K562 (cell line): ENCODE data around the gene BID. TPM values are rescaled to one million over a fixed set of nuclear protein-coding genes. Genes with fewer than 3 reads are reported as not detected.

Source experiments
- ATF1 ChIP-seq, 2 experiments: fragments of 450-650 bp in 1 of 2; IDR thresholded peaks; 2 replicates each; pipeline ENCODE4 v1.6.1; 2016; ENCODE audit warnings: missing compliant biosample characterization in 1 of 2, missing genetic modification characterization in 1 of 2
- CCNT2 ChIP-seq: IDR thresholded peaks from 2 replicates; pipeline ENCODE4 v1.6.1; 2011; ENCODE audit warnings: borderline replicate concordance, low read depth, mild to moderate bottlenecking, moderate library complexity, mixed read lengths, low read length; ENCODE audit not compliant: insufficient read length; ENCODE audit errors: extremely low read depth
- ELF2 ChIP-seq: fragments of 250-450 bp; sonication (Bioruptor Pico); IDR thresholded peaks from 2 replicates; pipeline ENCODE4 v1.5.0; 2021; ENCODE audit warnings: mild to moderate bottlenecking
- FOXM1 ChIP-seq, 2 experiments: fragments of 450-650 bp in 1 of 2; sonication (generic) in 1 of 2; formaldehyde crosslinking in 1 of 2; IDR thresholded peaks; 2 replicates each; pipeline versions ENCODE4 v1.6.1 to v1.9.0; 2017 to 2022; ENCODE audit warnings: low read depth in 2 of 2, mild to moderate bottlenecking in 2 of 2, missing genetic modification reagents in 1 of 2, moderate library complexity in 1 of 2
- SMAD2 ChIP-seq: fragments of 150-350 bp; IDR thresholded peaks from 2 replicates; pipeline ENCODE4 v1.6.1; 2014; ENCODE audit warnings: low read depth, mild to moderate bottlenecking, low read length
- SMAD3 ChIP-seq: fragments of 450-650 bp; formaldehyde crosslinking; conservative IDR thresholded peaks from 2 replicates; pipeline ENCODE4 v1.4.0; 2020; ENCODE audit warnings: mild to moderate bottlenecking
- SNIP1 ChIP-seq: fragments of 450-650 bp; IDR thresholded peaks from 2 replicates; pipeline ENCODE4 v1.7.1; 2017; ENCODE audit warnings: low read depth, mild to moderate bottlenecking
- SREBF1 ChIP-seq: fragments of 150-350 bp; IDR thresholded peaks from 2 replicates; pipeline ENCODE4 v1.6.1; 2014; ENCODE audit warnings: antibody characterized with exemption, low read depth, low read length, borderline replicate concordance
- XRCC3 ChIP-seq: fragments of 450-650 bp; IDR thresholded peaks from 2 replicates; pipeline ENCODE4 v1.6.1; 2017; ENCODE audit warnings: mild to moderate bottlenecking, moderate library complexity
- ZBTB1 ChIP-seq: sonication (generic); formaldehyde crosslinking; IDR thresholded peaks from 2 replicates; pipeline ENCODE4 v1.8.1; 2023; ENCODE audit warnings: missing genetic modification reagents, low read depth, mild to moderate bottlenecking, borderline replicate concordance
- ZFX ChIP-seq: sonication (generic); formaldehyde crosslinking; IDR thresholded peaks from 2 replicates; pipeline ENCODE4 v1.8.0; 2022; ENCODE audit warnings: mild to moderate bottlenecking, missing genetic modification reagents, moderate library complexity
- ZNF232 ChIP-seq: sonication (generic); formaldehyde crosslinking; IDR thresholded peaks from 2 replicates; pipeline ENCODE4 v1.8.0; 2022; ENCODE audit warnings: mild to moderate bottlenecking, missing genetic modification reagents
- ZNF75A ChIP-seq: fragments of 450-650 bp; formaldehyde crosslinking; IDR thresholded peaks from 2 replicates; pipeline ENCODE4 v1.4.0; 2020; ENCODE audit warnings: mild to moderate bottlenecking
- polyA plus RNA-seq, 8 experiments: library from polyadenylated mRNA; depleted of rRNA in 4 of 8; stranded (reverse) in 5 of 8; unstranded in 3 of 8; fragments of >200 nt; fragmentation: Nextera tagmentation in 2 of 8; fragmentation: Illumina TruSeq in 1 of 8; extraction: Ambion mirVana in 2 of 8; extraction: Trizol in 1 of 8; gene quantifications; 2 replicates each; pipeline versions ENCODE4 v1.2.1 to v1.2.3, GENCODE V29; 2011 to 2014; ENCODE audit warnings: inconsistent platforms in 1 of 8, missing spikeins in 1 of 8
- total RNA-seq, 7 experiments: library from RNA; depleted of rRNA in 6 of 7; stranded (reverse); fragments of >200 nt in 6 of 7; fragmentation: Illumina TruSeq in 2 of 7; extraction: Trizol in 2 of 7; gene quantifications; 2 replicates each; pipeline versions ENCODE4 v1.2.1 to v1.2.3, GENCODE V29; 2011 to 2021; ENCODE audit warnings: low replicate concordance in 1 of 7
- TF ChIP-seq, protein P1 (sequence below), 2 experiments: fragments of 450-650 bp; formaldehyde crosslinking in 1 of 2; IDR thresholded peaks; 2 replicates each; pipeline versions ENCODE4 v1.4.0 to v1.6.1; 2014 to 2020; ENCODE audit warnings: mild to moderate bottlenecking in 2 of 2, borderline replicate concordance in 1 of 2, low read depth in 1 of 2
- TF ChIP-seq, protein P2 (sequence below): fragments of 450-650 bp; IDR thresholded peaks from 2 replicates; pipeline ENCODE4 v1.6.1; 2018; ENCODE audit warnings: mild to moderate bottlenecking, low read depth; ENCODE audit not compliant: partially characterized antibody

The BID gene
- total and polyA plus RNA-seq, 9 of the 15 experiments (the other 6 are each of a cell fraction or from before 2014, with no cell fraction given) = 5.2 to 209 (median 63.7) TPM

DNA sequence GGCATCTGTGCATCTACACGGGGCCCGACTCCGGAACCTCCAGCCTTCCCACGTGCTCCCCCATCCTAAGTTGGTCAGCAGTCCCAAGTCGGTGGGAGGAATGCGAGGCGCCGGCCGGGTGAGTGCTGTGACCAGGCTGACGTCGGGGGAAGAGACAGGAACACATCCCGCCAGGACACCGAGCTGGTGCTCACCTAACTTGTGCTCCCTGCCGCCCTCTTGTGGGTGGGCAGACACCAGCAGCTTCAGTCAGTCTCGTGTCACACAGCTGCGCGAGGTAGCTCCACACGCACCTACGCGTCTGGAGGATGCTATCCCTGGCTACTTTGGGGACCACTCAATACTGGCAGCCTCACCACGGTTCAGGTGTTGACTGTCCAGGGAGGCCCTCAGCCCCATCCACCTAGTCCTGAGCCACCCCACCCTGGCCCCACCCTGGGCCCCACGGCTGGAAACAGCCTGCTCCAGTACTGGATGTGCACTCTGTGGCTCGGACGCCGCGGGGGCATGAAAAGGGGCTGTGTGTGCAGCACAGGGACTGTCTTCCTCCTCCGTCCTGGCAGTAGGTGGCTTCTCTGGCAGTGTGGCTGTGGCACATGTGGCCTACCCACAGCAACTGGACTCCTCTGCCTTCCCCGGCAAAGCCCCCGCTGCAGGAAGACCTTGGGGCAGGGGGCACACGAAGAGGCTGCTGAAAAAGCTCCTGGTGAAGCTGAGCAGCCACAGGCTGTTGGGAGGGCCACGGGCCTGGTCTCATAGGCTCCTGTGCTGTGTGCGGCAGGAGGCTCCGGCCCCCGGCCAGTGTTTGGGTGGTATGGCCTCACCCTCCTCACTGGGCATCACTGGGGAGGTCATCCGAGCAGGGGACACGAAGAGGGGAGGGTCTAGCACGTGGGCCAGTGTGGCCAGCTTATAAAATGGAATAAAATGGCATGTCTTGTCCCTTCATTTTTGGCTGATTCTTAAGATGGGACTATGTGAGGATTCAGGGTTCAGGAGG lies 11.2 kb upstream of the BID start (continued):
- TF ChIP-seq, protein P1, sequence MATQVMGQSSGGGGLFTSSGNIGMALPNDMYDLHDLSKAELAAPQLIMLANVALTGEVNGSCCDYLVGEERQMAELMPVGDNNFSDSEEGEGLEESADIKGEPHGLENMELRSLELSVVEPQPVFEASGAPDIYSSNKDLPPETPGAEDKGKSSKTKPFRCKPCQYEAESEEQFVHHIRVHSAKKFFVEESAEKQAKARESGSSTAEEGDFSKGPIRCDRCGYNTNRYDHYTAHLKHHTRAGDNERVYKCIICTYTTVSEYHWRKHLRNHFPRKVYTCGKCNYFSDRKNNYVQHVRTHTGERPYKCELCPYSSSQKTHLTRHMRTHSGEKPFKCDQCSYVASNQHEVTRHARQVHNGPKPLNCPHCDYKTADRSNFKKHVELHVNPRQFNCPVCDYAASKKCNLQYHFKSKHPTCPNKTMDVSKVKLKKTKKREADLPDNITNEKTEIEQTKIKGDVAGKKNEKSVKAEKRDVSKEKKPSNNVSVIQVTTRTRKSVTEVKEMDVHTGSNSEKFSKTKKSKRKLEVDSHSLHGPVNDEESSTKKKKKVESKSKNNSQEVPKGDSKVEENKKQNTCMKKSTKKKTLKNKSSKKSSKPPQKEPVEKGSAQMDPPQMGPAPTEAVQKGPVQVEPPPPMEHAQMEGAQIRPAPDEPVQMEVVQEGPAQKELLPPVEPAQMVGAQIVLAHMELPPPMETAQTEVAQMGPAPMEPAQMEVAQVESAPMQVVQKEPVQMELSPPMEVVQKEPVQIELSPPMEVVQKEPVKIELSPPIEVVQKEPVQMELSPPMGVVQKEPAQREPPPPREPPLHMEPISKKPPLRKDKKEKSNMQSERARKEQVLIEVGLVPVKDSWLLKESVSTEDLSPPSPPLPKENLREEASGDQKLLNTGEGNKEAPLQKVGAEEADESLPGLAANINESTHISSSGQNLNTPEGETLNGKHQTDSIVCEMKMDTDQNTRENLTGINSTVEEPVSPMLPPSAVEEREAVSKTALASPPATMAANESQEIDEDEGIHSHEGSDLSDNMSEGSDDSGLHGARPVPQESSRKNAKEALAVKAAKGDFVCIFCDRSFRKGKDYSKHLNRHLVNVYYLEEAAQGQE (IDR thresholded peaks at IDR 0.05; ENCODE audit: borderline replicate concordance) = peak; percentile 78; the same call in 1 of the 2 replicates
- TF ChIP-seq, protein P1 (CRISPR knock-in tag; IDR thresholded peaks at IDR 0.05; ENCODE audit: low read depth) = no peak
- no peak for TF ChIP-seq ZBTB1 (CRISPR knock-in tag)
- TF ChIP-seq SMAD2 = no peak
- no peak for TF ChIP-seq ZNF232
- no peak for TF ChIP-seq CCNT2
- TF ChIP-seq SMAD3 (CRISPR knock-in tag) = no peak
- TF ChIP-seq ZNF75A (CRISPR knock-in tag) = no peak
- TF ChIP-seq, protein P2, sequence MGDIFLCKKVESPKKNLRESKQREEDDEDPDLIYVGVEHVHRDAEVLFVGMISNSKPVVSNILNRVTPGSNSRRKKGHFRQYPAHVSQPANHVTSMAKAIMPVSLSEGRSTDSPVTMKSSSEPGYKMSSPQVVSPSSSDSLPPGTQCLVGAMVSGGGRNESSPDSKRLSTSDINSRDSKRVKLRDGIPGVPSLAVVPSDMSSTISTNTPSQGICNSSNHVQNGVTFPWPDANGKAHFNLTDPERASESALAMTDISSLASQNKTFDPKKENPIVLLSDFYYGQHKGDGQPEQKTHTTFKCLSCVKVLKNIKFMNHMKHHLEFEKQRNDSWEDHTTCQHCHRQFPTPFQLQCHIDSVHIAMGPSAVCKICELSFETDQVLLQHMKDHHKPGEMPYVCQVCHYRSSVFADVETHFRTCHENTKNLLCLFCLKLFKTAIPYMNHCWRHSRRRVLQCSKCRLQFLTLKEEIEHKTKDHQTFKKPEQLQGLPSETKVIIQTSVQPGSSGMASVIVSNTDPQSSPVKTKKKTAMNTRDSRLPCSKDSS = no peak
- TF ChIP-seq SNIP1 = no peak
- no peak for TF ChIP-seq ATF1 (CRISPR knock-in tag; IDR thresholded peaks at IDR 0.05)
- peak; percentile 59 for TF ChIP-seq ATF1 (tag; IDR thresholded peaks at IDR 0.05)
- TF ChIP-seq FOXM1 (IDR thresholded peaks at IDR 0.05; ENCODE audit: low read depth) = no peak
- TF ChIP-seq FOXM1 (CRISPR knock-in tag; IDR thresholded peaks at IDR 0.05; ENCODE audit: low read depth) = no peak
- no peak for TF ChIP-seq XRCC3
- TF ChIP-seq ELF2 (CRISPR knock-in tag) = no peak
- TF ChIP-seq SREBF1 = no peak
- no peak for TF ChIP-seq ZFX (CRISPR knock-in tag)
